IMR-90 (cell line): ENCODE measurements around the gene CYP8B1. TPM values are rescaled to one million over a fixed set of nuclear protein-coding genes. Genes with fewer than 3 reads are reported as not detected.

Source experiments
- ATAC-seq: fragments of 200-7000 bp; cut with Tn5 transposase; 2 replicates; pipeline ENCODE4 v1.9.1; 2020; ENCODE audit warnings: low read depth, mild to moderate bottlenecking, moderate library complexity
- BruUV-seq: library from RNA; stranded (reverse); fragments of 400-500 nt; replicated peaks from 2 replicates; lab custom pipeline; 2021; lab: Mats Ljungman, UMichigan
- CTCF ChIA-PET: fragments of 300-600 bp; formaldehyde crosslinking; extraction: SDS; loops from one replicate; lab custom pipeline; 2021; ENCODE audit warnings: antibody characterized with exemption; lab: Yijun Ruan, JAX
- POLR2A ChIA-PET: fragments of 300-600 bp; sonication (Branson Sonifier 250); formaldehyde crosslinking; loops from one replicate; lab custom pipeline; 2022; ENCODE audit warnings: antibody characterized with exemption; ENCODE audit not compliant: unreplicated experiment; lab: Charles Lee
- DNase-seq: peaks from one replicate; pipeline ENCODE4 v3.0.0; 2013
- H2AFZ ChIP-seq: replicated peaks from 2 replicates; pipeline ENCODE3; 2013; ENCODE audit warnings: low read length, mild to moderate bottlenecking; ENCODE audit not compliant: poor library complexity
- H2AK5ac ChIP-seq: 2 replicates; pipeline ENCODE4 v1.6.1; 2013; ENCODE audit warnings: low read depth, low read length, inconsistent platforms
- H2AK9ac ChIP-seq: replicated peaks from 2 replicates; pipeline ENCODE3; 2013; ENCODE audit warnings: mild to moderate bottlenecking, low read depth, low read length, moderate library complexity; ENCODE audit not compliant: poor library complexity
- H2BK120ac ChIP-seq: 2 replicates; pipeline ENCODE4 v1.6.1; 2013; ENCODE audit warnings: low read depth, low read length, inconsistent platforms
- H2BK15ac ChIP-seq: 3 replicates; pipeline ENCODE4 v1.6.1; 2013; ENCODE audit warnings: low read depth, low read length, inconsistent platforms
- H2BK20ac ChIP-seq: 2 replicates; pipeline ENCODE4 v1.6.1; 2013; ENCODE audit warnings: low read depth, mild to moderate bottlenecking, inconsistent platforms, low read length, moderate library complexity
- H2BK5ac ChIP-seq: 2 replicates; pipeline ENCODE4 v1.6.1; 2013; ENCODE audit warnings: mild to moderate bottlenecking, low read depth, low read length, inconsistent platforms; ENCODE audit not compliant: poor library complexity, severe bottlenecking
- H3K14ac ChIP-seq: replicated peaks from 2 replicates; pipeline ENCODE4 v1.6.1; 2013; ENCODE audit warnings: low read depth, low read length, inconsistent platforms
- H3K18ac ChIP-seq: 2 replicates; pipeline ENCODE4 v1.6.1; 2013; ENCODE audit warnings: low read depth, low read length, control low read depth
- H3K23ac ChIP-seq: 2 replicates; pipeline ENCODE4 v1.6.1; 2013; ENCODE audit warnings: low read depth, low read length, inconsistent platforms
- H3K27ac ChIP-seq: 2 replicates; pipeline ENCODE4 v1.5.1; 2013; ENCODE audit warnings: mild to moderate bottlenecking, control low read depth, low read length; ENCODE audit not compliant: insufficient read depth
- H3K27me3 ChIP-seq: 2 replicates; pipeline ENCODE4 v1.6.1; 2013; ENCODE audit warnings: low read length; ENCODE audit not compliant: control insufficient read depth, insufficient read depth
- H3K36me3 ChIP-seq: 2 replicates; pipeline ENCODE4 v1.6.1; 2013; ENCODE audit warnings: low read length, mixed read lengths; ENCODE audit not compliant: control insufficient read depth, insufficient read depth
- H3K4ac ChIP-seq: 2 replicates; pipeline ENCODE4 v1.6.1; 2013; ENCODE audit warnings: low read depth, low read length, inconsistent platforms
- H3K4me1 ChIP-seq: 2 replicates; pipeline ENCODE4 v1.6.1; 2013; ENCODE audit warnings: low read length, mixed read lengths; ENCODE audit not compliant: control insufficient read depth, insufficient read depth
- H3K4me2 ChIP-seq: 2 replicates; pipeline ENCODE4 v1.6.1; 2013; ENCODE audit warnings: low read depth, mild to moderate bottlenecking, control low read depth, low read length, moderate library complexity
- H3K4me3 ChIP-seq: 2 replicates; pipeline ENCODE4 v1.5.1; 2013; ENCODE audit warnings: low read depth, mild to moderate bottlenecking, control low read depth, low read length, moderate library complexity; ENCODE audit not compliant: insufficient read depth
- H3K56ac ChIP-seq: 2 replicates; pipeline ENCODE4 v1.6.1; 2013; ENCODE audit warnings: low read length, inconsistent platforms; ENCODE audit not compliant: insufficient read depth; ENCODE audit errors: extremely low read depth
- H3K79me1 ChIP-seq, 2 experiments: 2 replicates each; pipeline ENCODE4 v1.6.1; 2013; ENCODE audit warnings: low read length in 2 of 2, inconsistent platforms in 1 of 2, low read depth in 1 of 2
- H3K9ac ChIP-seq: 2 replicates; pipeline ENCODE4 v1.6.1; 2013; ENCODE audit warnings: low read depth, low read length, control low read depth
- H3K9me1 ChIP-seq: 2 replicates; pipeline ENCODE4 v1.6.1; 2013; ENCODE audit warnings: low read length, inconsistent platforms; ENCODE audit not compliant: insufficient read depth
- H3K9me3 ChIP-seq: 2 replicates; pipeline ENCODE4 v1.6.1; 2013; ENCODE audit warnings: low read length; ENCODE audit not compliant: control insufficient read depth, insufficient read depth
- H4K20me1 ChIP-seq: 2 replicates; pipeline ENCODE4 v1.6.1; 2013; ENCODE audit warnings: low read length, inconsistent platforms; ENCODE audit not compliant: insufficient read depth
- H4K5ac ChIP-seq: 2 replicates; pipeline ENCODE4 v1.6.1; 2013; ENCODE audit warnings: mild to moderate bottlenecking, low read depth, low read length, control low read depth
- H4K8ac ChIP-seq, 2 experiments: 2 replicates each; pipeline ENCODE4 v1.6.1; 2013; ENCODE audit warnings: low read depth in 2 of 2, low read length in 2 of 2, control low read depth in 1 of 2, inconsistent platforms in 1 of 2
- H4K91ac ChIP-seq: 2 replicates; pipeline ENCODE4 v1.6.1; 2013; ENCODE audit warnings: low read depth, low read length, inconsistent platforms; ENCODE audit not compliant: insufficient read depth
- BHLHE40 ChIP-seq: fragments of 150-350 bp; IDR thresholded peaks from 2 replicates; pipeline ENCODE4 v1.6.1; 2016; ENCODE audit warnings: mild to moderate bottlenecking, low read depth, low read length
- CEBPB ChIP-seq: IDR thresholded peaks from 2 replicates; pipeline ENCODE4 v1.6.1; 2012; ENCODE audit warnings: low read depth, low read length, improper control_type of control experiment
- CHD1 ChIP-seq: IDR thresholded peaks from 2 replicates; pipeline ENCODE4 v1.6.1; 2012; ENCODE audit warnings: low read depth, low read length, improper control_type of control experiment
- CTCF ChIP-seq: conservative IDR thresholded peaks from 2 replicates; pipeline ENCODE4 v1.5.1; 2012; ENCODE audit warnings: mild to moderate bottlenecking, low read depth, low read length, improper control_type of control experiment
- FOS ChIP-seq: fragments of 150-350 bp; IDR thresholded peaks from 2 replicates; pipeline ENCODE4 v1.6.1; 2016; ENCODE audit warnings: low read depth, low read length
- MAFK ChIP-seq: IDR thresholded peaks from 2 replicates; pipeline ENCODE4 v1.6.1; 2012; ENCODE audit warnings: low read depth, low read length, improper control_type of control experiment
- MAZ ChIP-seq: IDR thresholded peaks from 2 replicates; pipeline ENCODE4 v1.6.1; 2012; ENCODE audit warnings: low read depth, mild to moderate bottlenecking, low read length, improper control_type of control experiment, moderate library complexity, borderline replicate concordance
- MXI1 ChIP-seq: IDR thresholded peaks from 2 replicates; pipeline ENCODE4 v1.6.1; 2012; ENCODE audit warnings: low read depth, mild to moderate bottlenecking, low read length, moderate library complexity, borderline replicate concordance
- NFE2L2 ChIP-seq: fragments of 150-350 bp; IDR thresholded peaks from 2 replicates; pipeline ENCODE4 v1.6.1; 2016; ENCODE audit warnings: low read depth, mild to moderate bottlenecking, low read length
- POLR2A ChIP-seq: IDR thresholded peaks from 2 replicates; pipeline ENCODE4 v1.6.1; 2012; ENCODE audit warnings: mild to moderate bottlenecking, low read depth, low read length
- RAD21 ChIP-seq: IDR thresholded peaks from 2 replicates; pipeline ENCODE4 v1.6.1; 2012; ENCODE audit warnings: low read length, improper control_type of control experiment
- RCOR1 ChIP-seq: IDR thresholded peaks from 2 replicates; pipeline ENCODE4 v1.6.1; 2012; ENCODE audit warnings: mild to moderate bottlenecking, low read length, improper control_type of control experiment; ENCODE audit not compliant: insufficient replicate concordance
- RFX5 ChIP-seq: IDR thresholded peaks from 2 replicates; pipeline ENCODE4 v1.8.0; 2012; ENCODE audit warnings: low read depth, mild to moderate bottlenecking, low read length, moderate library complexity
- SMC3 ChIP-seq: fragments of 150-350 bp; IDR thresholded peaks from 2 replicates; pipeline ENCODE4 v1.6.1; 2016; ENCODE audit warnings: low read depth, mild to moderate bottlenecking, antibody characterized with exemption, low read length, moderate library complexity
- USF2 ChIP-seq: fragments of 150-350 bp; IDR thresholded peaks from 2 replicates; pipeline ENCODE4 v1.6.1; 2017; ENCODE audit warnings: mild to moderate bottlenecking, antibody characterized with exemption, low read length, low read depth
- WGBS, 2 experiments: methylation state at CpG; one replicate each; pipeline versions ENCODE4 v1.1.5 to v1.1.7; 2013; ENCODE audit warnings: missing lambda C conversion rate in 2 of 2; ENCODE audit not compliant: insufficient read length in 1 of 2; ENCODE audit errors: extremely low coverage in 2 of 2; 5-methylcytosine and 5-hydroxymethylcytosine counted together
- dilution Hi-C: fragments of 300-500 bp; cut with HindIII; formaldehyde crosslinking; loops from one replicate; pipeline ENCODE4 v1.14.3; 2018; ENCODE audit warnings: low sequenced_read_pairs; ENCODE audit not compliant: unreplicated experiment
- in situ Hi-C: fragments of 300-500 bp; cut with MboI; formaldehyde crosslinking; loops from 3 replicates; pipeline ENCODE4 v1.14.3; 2019; ENCODE audit warnings: low sequenced_read_pairs, inconsistent platforms, mixed read lengths
- intact Hi-C: fragments of 100-400 bp; cut with micrococcal nuclease; formaldehyde crosslinking; loops from 2 replicates; pipeline ENCODE4 v1.10.0; 2022
- polyA plus RNA-seq, 3 experiments: library from polyadenylated mRNA; depleted of rRNA; stranded (reverse); fragments of >200 nt; gene quantifications; 2 replicates each; pipeline ENCODE4 v1.2.3, GENCODE V29; 2012; ENCODE audit warnings: low replicate concordance in 1 of 3
- total RNA-seq: library from RNA; depleted of rRNA; stranded (reverse); fragments of >200 nt; gene quantifications from 2 replicates; pipeline ENCODE4 v1.2.3, GENCODE V29; 2012
- TF ChIP-seq, protein P1 (sequence below): fragments of 150-350 bp; IDR thresholded peaks from 2 replicates; pipeline ENCODE4 v1.6.1; 2016; ENCODE audit warnings: low read depth, mild to moderate bottlenecking, low read length, moderate library complexity, borderline replicate concordance

The CYP8B1 gene
- total and polyA plus RNA-seq, 2 of the 4 experiments (the other 2 are of a cell fraction): not detected

DNA sequence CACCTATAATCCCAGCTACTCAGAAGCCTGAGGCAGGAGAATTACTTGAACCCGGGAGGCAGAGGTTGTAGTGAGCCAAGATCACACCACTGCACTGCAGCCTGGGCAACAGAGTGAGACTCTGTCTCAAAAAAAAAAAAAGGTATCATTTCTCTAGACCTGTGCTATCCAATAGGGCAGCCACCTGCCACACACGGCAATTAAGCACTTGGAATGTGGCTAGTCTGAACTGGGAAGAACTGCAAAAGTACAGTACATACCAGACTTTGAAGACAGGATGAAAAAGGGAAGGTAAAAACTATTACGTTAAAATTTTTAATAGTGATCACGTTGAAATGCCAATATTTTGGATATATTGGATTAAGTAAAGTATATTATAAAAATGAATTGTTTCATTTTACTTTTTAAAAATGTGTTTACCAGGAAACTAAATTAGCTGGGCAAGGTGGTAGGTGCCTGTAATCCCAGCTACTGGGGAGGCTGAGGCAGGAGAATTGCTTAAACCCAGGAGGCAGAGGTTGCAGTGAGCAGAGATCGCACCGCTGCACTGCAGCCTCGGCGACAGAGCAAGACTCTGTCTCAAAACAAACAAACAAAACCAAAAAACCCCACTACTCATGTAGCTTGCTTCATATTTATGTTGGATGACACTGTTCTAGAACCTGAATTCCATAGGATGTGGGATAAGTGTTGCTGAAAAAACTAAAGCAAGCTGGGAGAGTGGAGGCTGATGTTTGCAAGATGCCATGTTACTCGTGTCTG is 2.3 kb downstream of the CYP8B1 start:
- no peaks in the 10 kb centered on the region for H3K4me1 ChIP-seq
- CTCF ChIA-PET: no interaction called here
- in situ Hi-C loops: loop anchor here (10.0 kb wide), 1 partner anchor 89 kb away; no protein-coding TSS in a partner anchor

More for the DNA sequence above, 2.3 kb downstream of the CYP8B1 start:
- Histone ChIP-seq H3K27ac (no peak overlapping the region), H2AK5ac (no peak overlapping the region), H2BK5ac (no peak overlapping the region), H3K79me1 (no peaks in the 10 kb centered on the region), H4K91ac (no peak overlapping the region), H3K18ac (no peak overlapping the region), H2BK15ac (no peak overlapping the region), H4K8ac (no peak overlapping the region), H3K9me3 (no peaks in the 10 kb centered on the region), H4K5ac (no peak overlapping the region), H2AFZ (no peak overlapping the region), H3K56ac (no peak overlapping the region), H3K9ac (no peak overlapping the region), H4K20me1 (no peaks in the 10 kb centered on the region), H2BK120ac (no peak overlapping the region), H2AK9ac (no peak overlapping the region), H3K9me1 (no peaks in the 10 kb centered on the region), H3K4ac (no peak overlapping the region), H3K4me3 (no peak overlapping the region), H3K4me2 (no peak overlapping the region), H3K36me3 (no peaks in the 10 kb centered on the region), H3K27me3 (peaks cover 26% of the 10 kb centered on the region), H3K23ac (no peak overlapping the region), H2BK20ac (no peak overlapping the region), H3K14ac (no peak overlapping the region)
- no TSS peak for BruUV-seq
- ATAC-seq: no peak
- no peak for DNase-seq
- TF ChIP-seq CTCF (no peak), RCOR1 (no peak), NFE2L2 (no peak), RFX5 (no peak), POLR2A (no peak), MAZ (no peak), MAFK (no peak), CHD1 (no peak), RAD21 (no peak), FOS (no peak), BHLHE40 (no peak), MXI1 (no peak), USF2 (no peak), SMC3 (no peak), CEBPB (no peak)
- TF ChIP-seq, protein P1, sequence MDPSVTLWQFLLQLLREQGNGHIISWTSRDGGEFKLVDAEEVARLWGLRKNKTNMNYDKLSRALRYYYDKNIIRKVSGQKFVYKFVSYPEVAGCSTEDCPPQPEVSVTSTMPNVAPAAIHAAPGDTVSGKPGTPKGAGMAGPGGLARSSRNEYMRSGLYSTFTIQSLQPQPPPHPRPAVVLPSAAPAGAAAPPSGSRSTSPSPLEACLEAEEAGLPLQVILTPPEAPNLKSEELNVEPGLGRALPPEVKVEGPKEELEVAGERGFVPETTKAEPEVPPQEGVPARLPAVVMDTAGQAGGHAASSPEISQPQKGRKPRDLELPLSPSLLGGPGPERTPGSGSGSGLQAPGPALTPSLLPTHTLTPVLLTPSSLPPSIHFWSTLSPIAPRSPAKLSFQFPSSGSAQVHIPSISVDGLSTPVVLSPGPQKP: no peak
- POLR2A ChIA-PET: no interaction called here
- WGBS, 2 experiments: no CpG with 5 or more reads among the region's 9 CpGs
- dilution Hi-C loops (no loop called here), intact Hi-C loops (no loop called here)
